Hindlimb muscle (tissue), 1 donor: ENCODE measurements around the gene C3orf38. TPM values are rescaled to one million over a fixed set of nuclear protein-coding genes. Genes with fewer than 3 reads are reported as not detected.
"Not testable (repeated sequence)": the region's sequence is repeated elsewhere in the genome, so short reads cannot be mapped to it uniquely, and the experiment has no call there.

Experiments
- DNase-seq: peaks from one replicate; pipeline ENCODE4 v3.0.0-alpha.2; 2013
- polyA plus RNA-seq: library from polyadenylated mRNA; unstranded; fragments of 120-200 nt; gene quantifications from one replicate; pipeline ENCODE4 v1.2.1, GENCODE V29; 2013; ENCODE audit not compliant: insufficient read length

Gene C3orf38
- polyA plus RNA-seq, 1 donor: 14.0 TPM

- DNase-seq: no peak
These were observed 16.7 kb downstream of the C3orf38 start for GRCh38 chr3:88166419-88166971.

- no peak for DNase-seq
These were observed 17.4 kb downstream of the C3orf38 start for GRCh38 chr3:88167173-88167572.

- no peak for DNase-seq
These were observed 17.9 kb downstream of the C3orf38 start for GRCh38 chr3:88167704-88168103.

GRCh38 chr3:88168171-88168570 is 18.4 kb downstream of the C3orf38 start:
- no peak for DNase-seq

GRCh38 chr3:88180398-88180999 is 30.7 kb downstream of the C3orf38 start:
- peak; percentile 29 for DNase-seq

GRCh38 chr3:88182165-88182918 is 32.6 kb downstream of the C3orf38 start:
- not testable (repeated sequence) for DNase-seq

GRCh38 chr3:88188436-88188835 is 38.7 kb downstream of the C3orf38 start:
- DNase-seq: no peak

GRCh38 chr3:88189361-88189810 is 39.6 kb downstream of the C3orf38 start:
- DNase-seq: no peak

- DNase-seq: no peak
These were observed 42.2 kb downstream of the C3orf38 start for GRCh38 chr3:88191872-88192409.

- no peak for DNase-seq
These were observed 42.9 kb downstream of the C3orf38 start for GRCh38 chr3:88192631-88193030.

- DNase-seq: no peak
These were observed 46.2 kb downstream of the C3orf38 start for GRCh38 chr3:88195951-88196434.

- DNase-seq: no peak
These were observed 48.4 kb downstream of the C3orf38 start for GRCh38 chr3:88198121-88198520.

- DNase-seq: peak; percentile 81
These were observed 53.9 kb downstream of the C3orf38 start for GRCh38 chr3:88203642-88204055.

Other genes with a start within 250 kb of the C3orf38 start
- gene CGGBP1, start 91.0 kb upstream of the C3orf38 start, polyA plus RNA-seq: 70.8 TPM
- gene ZNF654, start 90.7 kb upstream of the C3orf38 start, polyA plus RNA-seq: 9.2 TPM